ENCODE data around the gene KLF3.

KLF3 gene

GRCh38 chr4:38734446-38734845, 70.4 kb downstream of the KLF3 start:
- H3F3A ChIP-seq (ENCODE audit: insufficient read depth, low read length) = no peaks in the 10 kb centered on the region; the same call in 1 of the 2 replicates
- H2AFZ ChIP-seq (ENCODE audit: low read length) = no peak overlapping the region
- H3K9ac ChIP-seq (ENCODE audit: low read length) = no peak overlapping the region
- H3K4me2 ChIP-seq (ENCODE audit: low read depth, low read length) = no peak overlapping the region
- no peaks in the 10 kb centered on the region for H3K27me3 ChIP-seq (replicated peaks; ENCODE audit: insufficient read depth, low read length)
- 0 out of 2 replicates have a peak, but pooled peaks cover 7% of the 10 kb centered on the region for H3K4me1 ChIP-seq (ENCODE audit: low read length)
- H4K20me1 ChIP-seq (ENCODE audit: insufficient read depth, low read length) = no peaks in the 10 kb centered on the region
- H3K36me3 ChIP-seq (replicated peaks; ENCODE audit: insufficient read depth, low read length) = no peaks in the 10 kb centered on the region
- H3K4me3 ChIP-seq (ENCODE audit: low read length) = no peak overlapping the region
- no peak overlapping the region for H3K27ac ChIP-seq (ENCODE audit: low read length)
- TF ChIP-seq EZH2 (optimal IDR thresholded peaks at IDR 0.05; ENCODE audit: low read depth, low read length) = no peak
- TF ChIP-seq, protein P1, sequence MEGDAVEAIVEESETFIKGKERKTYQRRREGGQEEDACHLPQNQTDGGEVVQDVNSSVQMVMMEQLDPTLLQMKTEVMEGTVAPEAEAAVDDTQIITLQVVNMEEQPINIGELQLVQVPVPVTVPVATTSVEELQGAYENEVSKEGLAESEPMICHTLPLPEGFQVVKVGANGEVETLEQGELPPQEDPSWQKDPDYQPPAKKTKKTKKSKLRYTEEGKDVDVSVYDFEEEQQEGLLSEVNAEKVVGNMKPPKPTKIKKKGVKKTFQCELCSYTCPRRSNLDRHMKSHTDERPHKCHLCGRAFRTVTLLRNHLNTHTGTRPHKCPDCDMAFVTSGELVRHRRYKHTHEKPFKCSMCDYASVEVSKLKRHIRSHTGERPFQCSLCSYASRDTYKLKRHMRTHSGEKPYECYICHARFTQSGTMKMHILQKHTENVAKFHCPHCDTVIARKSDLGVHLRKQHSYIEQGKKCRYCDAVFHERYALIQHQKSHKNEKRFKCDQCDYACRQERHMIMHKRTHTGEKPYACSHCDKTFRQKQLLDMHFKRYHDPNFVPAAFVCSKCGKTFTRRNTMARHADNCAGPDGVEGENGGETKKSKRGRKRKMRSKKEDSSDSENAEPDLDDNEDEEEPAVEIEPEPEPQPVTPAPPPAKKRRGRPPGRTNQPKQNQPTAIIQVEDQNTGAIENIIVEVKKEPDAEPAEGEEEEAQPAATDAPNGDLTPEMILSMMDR (IDR thresholded peaks at IDR 0.05; ENCODE audit: low read length) = no peak
- no peak for TF ChIP-seq EZH2phosphoT487 (IDR thresholded peaks at IDR 0.05; ENCODE audit: low read length)
- no peaks in the 10 kb centered on the region for H3K9me2 ChIP-seq (replicated peaks; ENCODE audit: insufficient read depth, low read length)
- H3K9me3 ChIP-seq (replicated peaks; ENCODE audit: insufficient read depth, low read length) = no peaks in the 10 kb centered on the region
- no peaks in the 10 kb centered on the region for H3K79me2 ChIP-seq (ENCODE audit: low read length)
- DNase-seq = no peak

- Histone ChIP-seq H3K36me3 (replicated peaks; ENCODE audit: insufficient read depth, low read length) (no peaks in the 10 kb centered on the region), H3K79me2 (ENCODE audit: low read length) (no peaks in the 10 kb centered on the region), H3K4me3 (ENCODE audit: low read length) (no peak overlapping the region), H3K4me1 (ENCODE audit: low read length) (0 out of 2 replicates have a peak, but pooled peaks cover 7% of the 10 kb centered on the region), H3K27ac (ENCODE audit: low read length) (no peak overlapping the region), H3K9ac (ENCODE audit: low read length) (no peak overlapping the region), H3K9me2 (replicated peaks; ENCODE audit: insufficient read depth, low read length) (no peaks in the 10 kb centered on the region), H3K27me3 (replicated peaks; ENCODE audit: insufficient read depth, low read length) (no peaks in the 10 kb centered on the region), H2AFZ (ENCODE audit: low read length) (no peak overlapping the region), H3K4me2 (ENCODE audit: low read depth, low read length) (no peak overlapping the region), H3K9me3 (replicated peaks; ENCODE audit: insufficient read depth, low read length) (no peaks in the 10 kb centered on the region), H4K20me1 (ENCODE audit: insufficient read depth, low read length) (no peaks in the 10 kb centered on the region), H3F3A (ENCODE audit: insufficient read depth, low read length) (no peaks in the 10 kb centered on the region; the same call in 1 of the 2 replicates)
- no peak for DNase-seq
- TF ChIP-seq EZH2 (optimal IDR thresholded peaks at IDR 0.05; ENCODE audit: low read depth, low read length) (no peak), EZH2phosphoT487 (IDR thresholded peaks at IDR 0.05; ENCODE audit: low read length) (no peak)
- TF ChIP-seq, protein P1 (IDR thresholded peaks at IDR 0.05; ENCODE audit: low read length) = no peak
Observed at GRCh38 chr4:38734911-38735310, 70.9 kb downstream of the KLF3 start.

GRCh38 chr4:38735870-38736269, 71.9 kb downstream of the KLF3 start:
- DNase-seq = no peak
- Histone ChIP-seq H4K20me1 (ENCODE audit: insufficient read depth, low read length) (no peaks in the 10 kb centered on the region), H2AFZ (ENCODE audit: low read length) (no peak overlapping the region), H3K79me2 (ENCODE audit: low read length) (no peaks in the 10 kb centered on the region), H3K9me3 (replicated peaks; ENCODE audit: insufficient read depth, low read length) (no peaks in the 10 kb centered on the region), H3F3A (ENCODE audit: insufficient read depth, low read length) (no peaks in the 10 kb centered on the region; the same call in 1 of the 2 replicates), H3K4me2 (ENCODE audit: low read depth, low read length) (no peak overlapping the region), H3K9ac (ENCODE audit: low read length) (no peak overlapping the region), H3K27ac (ENCODE audit: low read length) (no peak overlapping the region), H3K4me3 (ENCODE audit: low read length) (no peak overlapping the region), H3K27me3 (replicated peaks; ENCODE audit: insufficient read depth, low read length) (no peaks in the 10 kb centered on the region), H3K4me1 (ENCODE audit: low read length) (0 out of 2 replicates have a peak, but pooled peaks cover 5% of the 10 kb centered on the region), H3K36me3 (replicated peaks; ENCODE audit: insufficient read depth, low read length) (no peaks in the 10 kb centered on the region), H3K9me2 (replicated peaks; ENCODE audit: insufficient read depth, low read length) (no peaks in the 10 kb centered on the region)
- TF ChIP-seq, protein P1 (IDR thresholded peaks at IDR 0.05; ENCODE audit: low read length) = no peak
- TF ChIP-seq EZH2 (optimal IDR thresholded peaks at IDR 0.05; ENCODE audit: low read depth, low read length) (no peak), EZH2phosphoT487 (IDR thresholded peaks at IDR 0.05; ENCODE audit: low read length) (no peak)
